ENCODE results near the gene U2SURP.
A peak's percentile ranks its signal among the peaks of the same experiment; 100 is the strongest.

U2SURP gene

DNA sequence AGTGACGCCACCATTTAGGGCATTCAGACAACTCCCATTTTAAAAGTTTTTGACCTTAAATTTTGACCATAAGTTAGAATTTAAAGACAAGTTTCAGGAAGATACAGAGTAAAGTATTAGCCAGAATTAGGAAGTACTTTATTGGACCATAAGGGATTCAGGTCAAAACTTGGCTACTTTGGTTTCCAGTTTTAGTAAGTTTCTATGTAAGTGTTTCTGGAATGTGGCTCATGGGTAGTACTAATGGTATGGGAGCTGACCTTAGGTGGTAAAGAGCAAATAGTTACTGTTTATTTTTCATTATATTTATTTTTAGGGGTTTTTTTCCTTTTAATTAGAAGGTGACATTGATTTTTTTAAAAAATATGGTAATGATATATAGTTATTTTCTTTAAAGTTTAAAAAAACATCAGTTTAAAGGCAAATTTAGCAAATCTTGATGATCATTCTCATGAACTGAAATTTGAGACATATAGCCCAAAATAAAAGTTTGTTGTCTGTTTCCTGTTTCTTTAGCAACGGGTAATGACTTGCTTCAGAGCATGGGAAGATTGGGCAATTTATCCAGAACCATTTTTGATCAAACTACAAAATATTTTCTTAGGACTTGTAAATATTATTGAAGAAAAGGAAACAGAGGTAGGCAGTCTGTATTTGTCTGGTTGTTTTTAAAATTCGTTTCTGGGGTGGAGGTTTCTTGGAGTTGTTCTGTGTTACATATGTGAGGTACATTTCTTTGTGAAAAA is 34.3 kb downstream of the U2SURP start:
- TF ChIP-seq, protein P1, sequence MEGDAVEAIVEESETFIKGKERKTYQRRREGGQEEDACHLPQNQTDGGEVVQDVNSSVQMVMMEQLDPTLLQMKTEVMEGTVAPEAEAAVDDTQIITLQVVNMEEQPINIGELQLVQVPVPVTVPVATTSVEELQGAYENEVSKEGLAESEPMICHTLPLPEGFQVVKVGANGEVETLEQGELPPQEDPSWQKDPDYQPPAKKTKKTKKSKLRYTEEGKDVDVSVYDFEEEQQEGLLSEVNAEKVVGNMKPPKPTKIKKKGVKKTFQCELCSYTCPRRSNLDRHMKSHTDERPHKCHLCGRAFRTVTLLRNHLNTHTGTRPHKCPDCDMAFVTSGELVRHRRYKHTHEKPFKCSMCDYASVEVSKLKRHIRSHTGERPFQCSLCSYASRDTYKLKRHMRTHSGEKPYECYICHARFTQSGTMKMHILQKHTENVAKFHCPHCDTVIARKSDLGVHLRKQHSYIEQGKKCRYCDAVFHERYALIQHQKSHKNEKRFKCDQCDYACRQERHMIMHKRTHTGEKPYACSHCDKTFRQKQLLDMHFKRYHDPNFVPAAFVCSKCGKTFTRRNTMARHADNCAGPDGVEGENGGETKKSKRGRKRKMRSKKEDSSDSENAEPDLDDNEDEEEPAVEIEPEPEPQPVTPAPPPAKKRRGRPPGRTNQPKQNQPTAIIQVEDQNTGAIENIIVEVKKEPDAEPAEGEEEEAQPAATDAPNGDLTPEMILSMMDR (IDR thresholded peaks at IDR 0.05): no peak

DNA sequence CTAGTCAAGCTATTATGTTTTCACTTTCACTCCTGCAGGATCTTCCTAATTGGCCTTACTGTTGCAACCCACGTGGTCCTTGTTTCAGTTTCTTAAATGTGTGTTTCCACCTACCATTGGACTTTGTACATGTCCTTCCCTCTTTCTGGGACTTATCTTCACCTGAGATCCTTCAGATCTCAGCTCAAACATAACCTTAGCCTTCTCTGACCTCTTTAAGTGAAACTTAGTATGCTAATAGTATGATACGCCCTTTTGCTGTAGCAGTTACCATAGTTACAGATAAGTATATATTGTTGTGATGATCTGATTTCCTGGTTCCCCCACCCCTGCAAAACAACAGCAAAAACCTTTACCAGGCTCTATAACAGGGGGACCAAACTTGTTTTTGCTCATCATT is 35.2 kb downstream of the U2SURP start:
- TF ChIP-seq, protein P1 (IDR thresholded peaks at IDR 0.05): no peak

DNA sequence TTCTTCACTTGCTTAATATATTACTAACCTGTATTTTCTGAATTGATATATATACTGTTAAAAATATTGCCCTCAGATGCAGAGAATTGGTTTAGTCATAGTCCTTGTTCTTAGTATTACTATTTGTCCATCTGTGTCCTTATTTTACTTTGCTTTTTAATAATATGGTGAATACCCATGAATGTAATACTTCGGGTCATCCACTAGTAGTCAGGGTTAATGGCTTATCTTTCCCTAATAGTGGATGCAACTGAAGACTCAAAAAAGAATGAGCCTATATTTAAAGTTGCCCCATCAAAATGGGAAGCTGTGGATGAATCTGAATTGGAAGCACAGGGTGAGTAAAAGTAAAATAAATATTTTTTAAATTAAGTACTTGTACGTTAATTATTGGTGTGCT is 36.5 kb downstream of the U2SURP start:
- TF ChIP-seq, protein P1 (IDR thresholded peaks at IDR 0.05): no peak

DNA sequence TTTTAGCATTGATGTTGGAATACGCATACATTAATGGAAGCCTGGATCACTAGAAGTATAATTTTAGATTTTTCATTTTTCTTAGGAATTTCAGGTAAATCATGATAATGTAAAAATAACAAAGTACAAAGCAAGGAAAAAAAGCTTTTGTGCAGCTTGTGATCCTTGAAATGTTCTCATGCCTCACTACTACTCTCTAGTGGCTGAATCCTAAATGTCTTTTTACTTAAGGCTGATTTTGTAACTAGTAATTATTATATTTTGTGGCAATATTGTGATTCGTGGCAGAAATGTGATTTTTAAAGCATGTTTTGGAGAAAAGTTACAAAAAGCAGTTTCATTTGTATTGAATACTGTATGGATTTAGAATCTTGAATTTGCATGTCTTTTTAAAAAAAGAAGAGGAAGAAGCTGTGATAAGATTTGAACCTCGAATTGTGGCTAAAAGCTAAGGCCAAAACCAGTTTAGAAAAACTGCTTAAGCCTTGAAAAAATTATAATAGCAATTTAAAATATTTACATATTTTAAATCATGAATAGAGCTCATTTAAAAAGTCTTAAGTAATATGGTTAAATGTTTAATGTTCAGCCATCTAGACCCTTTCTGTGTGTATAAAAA is 39.0 kb downstream of the U2SURP start:
- TF ChIP-seq, protein P1 (IDR thresholded peaks at IDR 0.05): peak; percentile 64

DNA sequence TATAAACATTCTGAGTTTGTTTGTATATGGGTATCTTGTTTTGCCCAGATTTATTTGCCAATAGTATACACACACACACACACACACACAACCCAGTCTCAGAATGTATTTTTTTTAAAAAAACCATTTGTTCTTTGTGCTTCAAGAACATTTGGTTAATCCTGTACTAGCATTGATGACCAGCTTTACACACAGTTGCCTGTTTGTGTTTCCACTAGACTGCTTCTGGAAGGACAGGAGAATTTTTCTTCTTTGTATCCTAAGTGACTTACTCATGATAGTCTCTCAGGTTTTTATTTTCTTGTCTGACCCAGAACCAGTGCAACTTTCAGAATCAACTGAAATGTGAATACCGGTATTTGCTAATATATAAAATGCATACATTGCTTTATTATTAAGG is 40.5 kb downstream of the U2SURP start:
- TF ChIP-seq, protein P1 (IDR thresholded peaks at IDR 0.05): no peak

DNA sequence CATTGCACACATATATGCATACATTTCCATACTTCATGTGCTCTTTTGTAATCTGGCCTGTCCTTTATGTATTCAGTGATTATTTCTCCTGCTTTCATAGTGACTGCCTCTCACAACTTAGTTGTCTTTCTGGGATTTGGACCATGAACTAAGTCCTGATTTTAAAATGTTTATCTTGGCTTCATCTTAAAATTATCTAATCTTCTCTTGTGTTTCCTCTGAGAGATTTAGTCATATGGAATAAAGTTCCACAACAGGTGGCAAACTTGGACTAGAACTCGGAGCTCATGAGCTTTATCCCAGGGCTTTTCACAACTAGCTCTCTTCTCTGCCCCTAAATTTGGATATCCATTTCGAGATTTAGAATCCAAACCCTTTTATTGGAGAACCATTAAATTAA is 44.3 kb downstream of the U2SURP start:
- TF ChIP-seq, protein P1 (IDR thresholded peaks at IDR 0.05): no peak

DNA sequence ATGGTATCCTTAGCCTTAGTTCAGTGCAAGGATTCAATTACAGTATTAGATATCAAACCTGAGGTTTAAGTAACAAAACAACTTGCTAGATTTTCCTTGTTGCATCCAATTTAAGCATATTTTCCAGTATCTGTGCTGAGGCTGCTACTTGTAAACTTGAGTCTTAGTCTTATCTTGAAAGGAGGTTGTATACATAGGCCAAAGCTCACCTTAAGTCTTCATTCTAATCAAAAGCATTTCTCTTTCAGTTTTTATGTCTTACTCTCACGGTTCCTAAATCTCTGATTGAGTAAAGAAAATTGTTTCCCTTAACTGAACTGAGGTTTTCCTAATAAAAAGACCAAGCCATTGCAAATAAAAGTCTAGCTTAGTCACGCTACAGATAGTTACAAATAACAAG is 52.6 kb downstream of the U2SURP start:
- TF ChIP-seq, protein P1 (IDR thresholded peaks at IDR 0.05): no peak

Data from LNCAP (cell line).